ENCODE data around the gene ARHGEF12.

ARHGEF12 gene

GRCh38 chr11:120318906-120319305 lies 17.3 kb upstream of the ARHGEF12 start:
- Histone ChIP-seq H3K27ac (no peak overlapping the region), H3K27me3 (no peaks in the 10 kb centered on the region), H3K9me3 (no peaks in the 10 kb centered on the region), H3K36me3 (no peaks in the 10 kb centered on the region), H3K4me1 (peaks cover 0 to 24% (median 21%) of the 10 kb centered on the region in 4 donors), H3K4me3 (no peak overlapping the region)
- TF ChIP-seq CTCF (IDR thresholded peaks at IDR 0.05), result no peak
- DNase-seq, result no peak
- intact Hi-C loops (cut with DNase I; ENCODE audit: low total_unique reads), result no loop called here

GRCh38 chr11:120324932-120325810 lies 11.0 kb upstream of the ARHGEF12 start, which contains the start of gene TLCD5:
TSS of gene TLCD5 (plus strand) at chr11:120325299. CDS start at chr11:120327442, 2,143 bp downstream.
- intact Hi-C loops (cut with DNase I; ENCODE audit: low total_unique reads), result loop anchor here (1.0 kb wide), 1 partner anchor 10 kb away; no protein-coding TSS in a partner anchor
- Histone ChIP-seq H3K4me3 (peak within 1 kb of the TSS; percentile 88 to 90), H3K4me1 (peaks cover 0 to 29% (median 20%) of the 10 kb centered on the region in 4 donors), H3K27ac (peak within 1 kb of the TSS; percentile 98), H3K9me3 (no peaks in the 10 kb centered on the region), H3K27me3 (no peaks in the 10 kb centered on the region), H3K36me3 (peaks cover 4 to 6% (median 6%) of the 10 kb centered on the region in 3 donors)
- DNase-seq, result peak; percentile 55 to 84
- peak in 1 of 2 experiments; percentile 13 for TF ChIP-seq CTCF (IDR thresholded peaks at IDR 0.05)

- intact Hi-C loops (cut with DNase I; ENCODE audit: low total_unique reads), result no loop called here
Measured at GRCh38 chr11:120326228-120326627, 10.0 kb upstream of the ARHGEF12 start.

GRCh38 chr11:120326845-120327281 lies 9.3 kb upstream of the ARHGEF12 start:
- peak overlapping the region; percentile 88 to 90 for H3K4me3 ChIP-seq
- intact Hi-C loops (cut with DNase I; ENCODE audit: low total_unique reads), result no loop called here

More at GRCh38 chr11:120326228-120326627, 10.0 kb upstream of the ARHGEF12 start:
- H3K27ac ChIP-seq, result peak overlapping the region; percentile 98
- H3K9me3 ChIP-seq, result no peaks in the 10 kb centered on the region
- no peaks in the 10 kb centered on the region for H3K27me3 ChIP-seq
- peak overlapping the region; percentile 88 to 90 for H3K4me3 ChIP-seq
- TF ChIP-seq CTCF (IDR thresholded peaks at IDR 0.05), result no peak
- no peak for DNase-seq
- H3K4me1 ChIP-seq, result peaks cover 0 to 35% (median 23%) of the 10 kb centered on the region in 4 donors
- H3K36me3 ChIP-seq, result peaks cover 7 to 16% (median 14%) of the 10 kb centered on the region in 3 donors

GRCh38 chr11:120327311-120327710 lies 8.9 kb upstream of the ARHGEF12 start:
- no peaks in the 10 kb centered on the region for H3K27me3 ChIP-seq
- peak overlapping the region; percentile 98 for H3K27ac ChIP-seq
- intact Hi-C loops (cut with DNase I; ENCODE audit: low total_unique reads), result no loop called here

More at GRCh38 chr11:120326845-120327281, 9.3 kb upstream of the ARHGEF12 start:
- no peaks in the 10 kb centered on the region for H3K27me3 ChIP-seq
- H3K36me3 ChIP-seq, result peaks cover 7 to 17% (median 14%) of the 10 kb centered on the region in 3 donors
- no peak for TF ChIP-seq CTCF (IDR thresholded peaks at IDR 0.05)
- H3K9me3 ChIP-seq, result no peaks in the 10 kb centered on the region
- peak overlapping the region; percentile 98 for H3K27ac ChIP-seq
- H3K4me1 ChIP-seq, result peaks cover 0 to 42% (median 29%) of the 10 kb centered on the region in 4 donors
- DNase-seq, result no peak

More at GRCh38 chr11:120327311-120327710, 8.9 kb upstream of the ARHGEF12 start:
- no peak for TF ChIP-seq CTCF (IDR thresholded peaks at IDR 0.05)
- H3K9me3 ChIP-seq, result no peaks in the 10 kb centered on the region
- no peak overlapping the region for H3K4me3 ChIP-seq
- no peak for DNase-seq
- H3K36me3 ChIP-seq, result peaks cover 7 to 17% (median 14%) of the 10 kb centered on the region in 3 donors
- H3K4me1 ChIP-seq, result peaks cover 0 to 46% (median 34%) of the 10 kb centered on the region in 4 donors
